Mucosa of stomach (tissue), 1 donor: Measurements from ENCODE around the gene POMGNT2.

Experiments
- H3K27me3 ChIP-seq: one replicate; pipeline ENCODE4 v1.7.0; 2013; ENCODE audit warnings: mild to moderate bottlenecking, low read length; ENCODE audit not compliant: control insufficient read depth, insufficient read depth
- H3K36me3 ChIP-seq: one replicate; pipeline ENCODE4 v1.7.0; 2013; ENCODE audit warnings: low read length; ENCODE audit not compliant: control insufficient read depth, insufficient read depth
- H3K4me1 ChIP-seq: one replicate; pipeline ENCODE4 v1.7.0; 2013; ENCODE audit warnings: mild to moderate bottlenecking, low read length; ENCODE audit not compliant: control insufficient read depth, insufficient read depth
- H3K4me3 ChIP-seq: one replicate; pipeline ENCODE4 v1.7.0; 2013; ENCODE audit warnings: low read length
- H3K9ac ChIP-seq: one replicate; pipeline ENCODE4 v1.7.0; 2013; ENCODE audit warnings: mild to moderate bottlenecking, low read length, moderate library complexity
- H3K9me3 ChIP-seq: one replicate; pipeline ENCODE4 v1.7.0; 2013; ENCODE audit warnings: mild to moderate bottlenecking, low read length, moderate library complexity; ENCODE audit not compliant: control insufficient read depth
- donor health status: Pancreatic carcinoma.

The POMGNT2 gene

GRCh38 chr3:43128464-43128863 lies 22.6 kb upstream of the POMGNT2 start:
- Histone ChIP-seq H3K9me3 (no peaks in the 10 kb centered on the region), H3K36me3 (no peaks in the 10 kb centered on the region), H3K27me3 (no peaks in the 10 kb centered on the region), H3K4me1 (no peaks in the 10 kb centered on the region), H3K4me3 (no peak overlapping the region), H3K9ac (no peak overlapping the region)

DNA sequence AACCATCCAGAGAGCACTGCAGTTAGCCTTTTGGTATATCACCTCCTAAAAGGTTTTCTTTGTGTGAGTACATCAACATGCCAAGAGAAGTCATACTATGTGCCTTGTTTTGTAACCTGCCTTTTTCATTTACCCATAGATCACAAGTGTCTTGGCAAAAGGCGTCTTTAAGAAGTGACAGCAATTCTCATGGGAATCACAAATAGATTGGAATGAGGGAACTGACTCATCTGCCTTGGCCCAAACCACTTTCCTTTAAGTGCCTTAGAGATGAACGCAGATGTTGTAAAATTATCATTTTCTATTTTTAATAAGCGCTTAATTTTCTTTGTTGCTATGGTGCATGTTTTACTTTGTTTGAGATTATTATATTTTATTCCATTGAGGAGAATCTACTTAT lies 20.7 kb upstream of the POMGNT2 start:
- H3K4me3 ChIP-seq, result no peak overlapping the region
- no peaks in the 10 kb centered on the region for H3K27me3 ChIP-seq
- no peaks in the 10 kb centered on the region for H3K36me3 ChIP-seq
- H3K4me1 ChIP-seq, result no peaks in the 10 kb centered on the region
- H3K9me3 ChIP-seq, result no peaks in the 10 kb centered on the region
- H3K9ac ChIP-seq, result no peak overlapping the region

DNA sequence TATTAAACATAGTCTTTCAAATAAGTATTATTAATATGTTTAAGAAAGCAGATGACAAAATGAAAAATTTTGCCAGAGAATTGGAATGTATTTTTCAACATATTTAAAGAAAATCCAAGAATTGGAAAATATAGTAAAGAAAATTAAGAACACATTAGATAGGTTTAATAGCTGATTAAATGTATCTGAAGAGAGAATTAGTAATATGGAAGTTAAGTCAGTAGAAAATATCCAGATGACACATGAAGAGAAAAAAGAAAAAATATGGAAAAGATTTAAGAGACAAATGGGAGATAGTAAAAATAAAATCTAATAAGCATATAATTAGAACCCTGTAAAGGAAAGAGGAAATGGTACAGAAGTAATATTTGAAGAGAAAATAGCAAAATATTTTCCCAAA lies 18.0 kb upstream of the POMGNT2 start:
- Histone ChIP-seq H3K9ac (no peak overlapping the region), H3K4me1 (no peaks in the 10 kb centered on the region), H3K27me3 (peaks cover 2% of the 10 kb centered on the region), H3K9me3 (no peaks in the 10 kb centered on the region), H3K4me3 (no peak overlapping the region), H3K36me3 (no peaks in the 10 kb centered on the region)

- H3K9ac ChIP-seq, result no peak overlapping the region
- no peaks in the 10 kb centered on the region for H3K36me3 ChIP-seq
- no peak overlapping the region for H3K4me3 ChIP-seq
- H3K4me1 ChIP-seq, result no peaks in the 10 kb centered on the region
- H3K9me3 ChIP-seq, result no peaks in the 10 kb centered on the region
- peaks cover 2% of the 10 kb centered on the region for H3K27me3 ChIP-seq
Measured at GRCh38 chr3:43120937-43121336, 15.1 kb upstream of the POMGNT2 start.

DNA sequence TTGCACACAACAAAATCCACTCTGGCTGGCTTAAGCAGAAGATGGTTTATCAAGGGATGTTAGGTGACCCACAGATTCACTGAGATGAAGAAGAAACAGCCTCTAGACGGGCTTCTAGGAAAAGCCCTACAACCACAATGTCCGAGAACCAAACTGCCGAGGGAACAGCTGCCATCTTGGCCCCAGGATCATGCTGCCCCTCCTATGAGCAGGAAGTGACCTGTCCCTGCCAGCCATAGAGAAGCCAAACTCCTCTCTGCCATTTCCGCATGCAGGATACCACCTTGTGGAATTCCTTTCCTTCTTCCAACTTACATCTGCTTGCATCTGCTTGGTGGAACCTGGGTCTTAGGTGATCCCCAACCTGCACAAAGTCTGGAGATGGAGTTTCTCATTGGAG lies 11.4 kb upstream of the POMGNT2 start:
- Histone ChIP-seq H3K4me1 (no peaks in the 10 kb centered on the region), H3K4me3 (no peak overlapping the region), H3K9ac (no peak overlapping the region), H3K27me3 (peaks cover 2% of the 10 kb centered on the region), H3K36me3 (no peaks in the 10 kb centered on the region), H3K9me3 (no peaks in the 10 kb centered on the region)

- Histone ChIP-seq H3K36me3 (no peaks in the 10 kb centered on the region), H3K4me3 (no peak overlapping the region), H3K4me1 (no peaks in the 10 kb centered on the region), H3K27me3 (no peaks in the 10 kb centered on the region), H3K9ac (no peak overlapping the region), H3K9me3 (no peaks in the 10 kb centered on the region)
Measured at GRCh38 chr3:43113671-43114070, 7.8 kb upstream of the POMGNT2 start.

DNA sequence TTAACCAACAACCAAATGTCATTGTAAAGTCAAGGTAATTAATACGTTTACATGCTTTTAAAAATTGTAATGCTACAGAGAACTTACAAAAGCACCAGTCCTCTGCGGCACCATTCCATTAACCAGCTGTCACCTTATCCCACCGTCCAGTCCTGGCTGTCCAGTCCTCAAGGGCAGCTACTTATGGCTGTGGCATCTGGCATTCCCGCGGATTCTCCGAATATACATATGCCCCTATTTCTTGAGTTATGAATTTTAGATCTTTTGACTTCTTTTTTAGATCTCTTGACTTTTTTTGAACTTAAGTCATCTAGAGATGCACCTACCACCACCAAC lies 382 bp upstream of the POMGNT2 start:
- peak overlapping the region; percentile 42 for H3K4me3 ChIP-seq
- H3K36me3 ChIP-seq, result no peaks in the 10 kb centered on the region
- H3K9me3 ChIP-seq, result no peaks in the 10 kb centered on the region
- no peaks in the 10 kb centered on the region for H3K27me3 ChIP-seq
- H3K9ac ChIP-seq, result peak overlapping the region; percentile 86
- H3K4me1 ChIP-seq, result no peaks in the 10 kb centered on the region

GRCh38 chr3:43104660-43105595 lies 951 bp downstream of the POMGNT2 start:
- H3K9me3 ChIP-seq, result no peaks in the 10 kb centered on the region
- H3K36me3 ChIP-seq, result no peaks in the 10 kb centered on the region
- peak overlapping the region; percentile 26 for H3K9ac ChIP-seq
- H3K27me3 ChIP-seq, result no peaks in the 10 kb centered on the region
- H3K4me3 ChIP-seq, result no peak overlapping the region
- H3K4me1 ChIP-seq, result no peaks in the 10 kb centered on the region

DNA sequence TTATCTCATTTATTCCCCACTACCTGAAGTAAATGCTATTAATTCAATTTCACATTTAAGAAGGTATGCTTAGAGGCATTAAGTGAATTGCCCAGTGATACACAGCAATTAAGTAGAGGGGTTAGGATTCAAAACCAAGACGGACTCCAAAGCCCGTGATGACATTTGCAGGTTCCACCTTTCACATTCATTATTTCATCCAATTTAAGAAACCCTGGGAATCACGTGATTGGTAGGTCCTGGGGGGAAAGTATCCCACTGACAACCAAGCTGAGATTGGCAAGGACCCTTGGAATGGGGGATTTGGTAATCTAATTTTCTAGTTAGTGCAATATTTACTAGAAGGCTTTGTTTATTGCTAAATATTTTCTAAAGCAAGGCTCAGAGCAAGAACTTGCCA lies 1.8 kb downstream of the POMGNT2 start:
- no peaks in the 10 kb centered on the region for H3K27me3 ChIP-seq
- H3K9me3 ChIP-seq, result no peaks in the 10 kb centered on the region

GRCh38 chr3:43102773-43103480 lies 3.0 kb downstream of the POMGNT2 start:
- Histone ChIP-seq H3K4me1 (no peaks in the 10 kb centered on the region), H3K9me3 (no peaks in the 10 kb centered on the region), H3K9ac (no peak overlapping the region), H3K27me3 (no peaks in the 10 kb centered on the region), H3K36me3 (no peaks in the 10 kb centered on the region), H3K4me3 (no peak overlapping the region)

More for the DNA sequence above, 1.8 kb downstream of the POMGNT2 start:
- Histone ChIP-seq H3K36me3 (no peaks in the 10 kb centered on the region), H3K4me3 (no peak overlapping the region), H3K4me1 (no peaks in the 10 kb centered on the region), H3K9ac (no peak overlapping the region)

DNA sequence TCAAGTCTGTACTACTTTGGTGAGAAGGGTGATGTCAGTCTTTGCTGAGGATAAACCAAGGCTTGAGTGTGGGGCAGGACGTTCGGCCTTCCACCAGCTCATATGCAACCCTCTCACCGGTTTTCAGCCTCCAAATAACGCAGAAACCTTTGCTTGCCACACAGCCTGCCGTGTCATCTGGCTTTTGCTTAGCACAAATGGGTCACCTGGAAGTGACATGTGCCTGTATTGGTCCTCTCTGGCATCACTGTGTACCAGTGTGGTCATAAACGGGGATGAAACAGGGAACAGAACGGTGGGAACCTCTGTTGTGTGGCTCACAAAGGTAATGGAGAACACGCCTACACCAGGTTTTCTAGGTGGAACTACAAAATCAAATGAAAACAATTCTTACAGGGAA lies 7.1 kb downstream of the POMGNT2 start:
- no peaks in the 10 kb centered on the region for H3K4me1 ChIP-seq
- H3K9me3 ChIP-seq, result no peaks in the 10 kb centered on the region
- H3K27me3 ChIP-seq, result no peaks in the 10 kb centered on the region
- no peak overlapping the region for H3K4me3 ChIP-seq
- H3K9ac ChIP-seq, result no peak overlapping the region
- H3K36me3 ChIP-seq, result no peaks in the 10 kb centered on the region

DNA sequence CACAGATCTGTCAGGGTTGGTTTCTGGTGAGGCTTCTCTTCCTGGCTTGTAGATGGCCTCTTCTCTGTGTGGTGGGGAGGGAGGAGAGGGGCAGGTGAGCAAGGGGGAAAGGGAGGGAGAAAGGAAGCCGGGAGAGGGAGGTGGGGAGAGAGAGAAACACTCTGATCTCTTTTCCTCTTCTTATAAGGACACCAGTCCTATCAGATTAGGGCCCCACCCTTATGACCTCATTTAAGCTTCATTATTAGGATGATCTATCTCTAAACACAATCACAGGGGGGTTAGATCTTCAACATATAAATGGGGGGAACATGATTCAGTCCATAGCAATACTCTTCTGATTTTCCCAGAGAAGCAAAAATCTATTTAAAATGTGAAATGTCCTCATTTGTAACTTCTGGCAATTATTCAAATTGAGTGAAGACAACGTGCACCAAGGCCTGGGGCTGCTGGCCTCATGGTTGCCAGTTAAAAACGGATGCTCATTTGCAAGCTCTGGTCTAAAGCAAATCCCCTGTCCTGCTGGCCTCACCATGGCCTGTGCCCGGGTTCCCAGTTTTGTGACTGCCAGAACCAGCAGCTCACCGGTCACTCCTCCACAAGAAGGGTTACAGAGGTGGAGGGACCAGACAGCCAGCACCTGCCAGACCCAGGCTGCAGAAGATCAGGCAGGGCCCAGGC lies 8.3 kb downstream of the POMGNT2 start:
- Histone ChIP-seq H3K36me3 (no peaks in the 10 kb centered on the region), H3K9ac (no peak overlapping the region), H3K4me3 (no peak overlapping the region), H3K9me3 (no peaks in the 10 kb centered on the region), H3K27me3 (no peaks in the 10 kb centered on the region), H3K4me1 (no peaks in the 10 kb centered on the region)
